SK-N-SH (cell line): ENCODE data around the gene LRRC36. TPM values are rescaled to one million over a fixed set of nuclear protein-coding genes. Genes with fewer than 3 reads are reported as not detected.

Source experiments
- CTCF ChIA-PET: fragments of 300-600, 350-600 bp; formaldehyde crosslinking; extraction: SDS; loops from one replicate; lab custom pipeline; 2021; lab: Yijun Ruan, JAX
- POLR2A ChIA-PET: fragments of 350-600 bp; sonication (Branson Sonifier 250); formaldehyde crosslinking; extraction: SDS; loops from one replicate; lab custom pipeline; 2020; ENCODE audit warnings: antibody characterized with exemption, inconsistent platforms; lab: Yijun Ruan, JAX
- DNase-seq: peaks from one replicate; pipeline ENCODE4 v3.0.0; 2012
- H2AFZ ChIP-seq: fragments of 200-600 bp; sonication (generic); 2 replicates; pipeline ENCODE4 v1.8.1; 2016; ENCODE audit warnings: antibody characterized with exemption, mild to moderate bottlenecking, low read depth
- H3F3A ChIP-seq: fragments of 200-600 bp; sonication (generic); replicated peaks from 2 replicates; pipeline ENCODE3; 2016; ENCODE audit warnings: antibody characterized with exemption, mild to moderate bottlenecking; ENCODE audit not compliant: insufficient read depth
- H3K27ac ChIP-seq, 2 experiments: fragments of 200-500 bp in 1 of 2; fragments of 200-600 bp in 1 of 2; sonication (Bioruptor generic) in 1 of 2; sonication (generic), shearing (Covaris generic) in 1 of 2; 2 replicates each; pipeline versions ENCODE4 v1.5.1 to v1.6.1; 2014 to 2016; ENCODE audit warnings: low read depth in 2 of 2, inconsistent platforms in 1 of 2, low read length in 1 of 2, mild to moderate bottlenecking in 1 of 2, mixed read lengths in 1 of 2
- H3K27me3 ChIP-seq: fragments of 200-600 bp; sonication (generic), shearing (Covaris generic); 2 replicates; pipeline ENCODE4 v1.6.1; 2016; ENCODE audit warnings: mixed run types; ENCODE audit not compliant: insufficient read depth
- H3K36me3 ChIP-seq, 2 experiments: fragments of 200-500 bp in 1 of 2; fragments of 200-600 bp in 1 of 2; sonication (Bioruptor generic) in 1 of 2; sonication (generic) in 1 of 2; replicated peaks in 1 of 2; 2 replicates each; pipeline versions ENCODE3 to v1.5.1; 2014 to 2016; ENCODE audit warnings: low read length in 1 of 2, mild to moderate bottlenecking in 1 of 2; ENCODE audit not compliant: insufficient read depth in 2 of 2, control insufficient read depth in 1 of 2
- H3K4me1 ChIP-seq, 2 experiments: fragments of 200-500 bp in 1 of 2; fragments of 200-600 bp in 1 of 2; sonication (Bioruptor generic) in 1 of 2; sonication (generic), shearing (Covaris generic) in 1 of 2; 2 replicates each; pipeline versions ENCODE4 v1.5.1 to v1.6.1; 2014 to 2016; ENCODE audit warnings: low read depth in 1 of 2, low read length in 1 of 2, mixed run types in 1 of 2; ENCODE audit not compliant: insufficient read depth in 2 of 2, control insufficient read depth in 1 of 2
- H3K4me2 ChIP-seq: fragments of 200-600 bp; sonication (generic), shearing (Covaris generic); 2 replicates; pipeline ENCODE4 v1.6.1; 2017; ENCODE audit warnings: mixed run types
- H3K4me3 ChIP-seq, 2 experiments: fragments of 200-500 bp in 1 of 2; fragments of 200-600 bp in 1 of 2; sonication (Bioruptor generic) in 1 of 2; sonication (generic), shearing (Covaris generic) in 1 of 2; 2 replicates each; pipeline versions ENCODE4 v1.5.1 to v1.8.1; 2014 to 2016; ENCODE audit warnings: low read depth in 2 of 2, inconsistent platforms in 1 of 2, low read length in 1 of 2, mild to moderate bottlenecking in 1 of 2, mixed read lengths in 1 of 2, moderate library complexity in 1 of 2
- H3K79me2 ChIP-seq: fragments of 200-600 bp; sonication (generic); 2 replicates; pipeline ENCODE4 v1.8.1; 2017; ENCODE audit warnings: mild to moderate bottlenecking; ENCODE audit not compliant: insufficient read depth
- H3K9ac ChIP-seq: fragments of 200-600 bp; sonication (generic); 2 replicates; pipeline ENCODE4 v1.6.1; 2017; ENCODE audit warnings: mixed run types
- H3K9me2 ChIP-seq: fragments of 200-600 bp; sonication (generic); 2 replicates; pipeline ENCODE4 v1.6.1; 2017; ENCODE audit warnings: mixed run types
- H3K9me3 ChIP-seq: fragments of 200-600 bp; sonication (generic); 2 replicates; pipeline ENCODE4 v1.6.1; 2017; ENCODE audit warnings: mixed run types, mild to moderate bottlenecking, moderate library complexity
- H4K20me1 ChIP-seq: fragments of 200-600 bp; sonication (generic); 2 replicates; pipeline ENCODE4 v1.6.1; 2017; ENCODE audit warnings: mild to moderate bottlenecking, mixed run types; ENCODE audit not compliant: insufficient read depth
- EP300 ChIP-seq, 2 experiments: IDR thresholded peaks; 2 replicates each; pipeline versions ENCODE4 v1.4.0 to v1.6.1; 2012; ENCODE audit warnings: borderline replicate concordance in 1 of 2, low read depth in 1 of 2, low read length in 1 of 2
- EZH2phosphoT487 ChIP-seq: fragments of 200-600 bp; sonication (generic); IDR thresholded peaks from 2 replicates; pipeline ENCODE4 v1.6.1; 2017; ENCODE audit warnings: low read depth, mixed run types, mild to moderate bottlenecking, antibody characterized with exemption, moderate library complexity, borderline replicate concordance
- FOSL2 ChIP-seq: IDR thresholded peaks from 2 replicates; pipeline ENCODE4 v1.4.0; 2012; ENCODE audit warnings: low read depth, mild to moderate bottlenecking, moderate library complexity, borderline replicate concordance
- FOXJ3 ChIP-seq: sonication (generic); formaldehyde crosslinking; IDR thresholded peaks from 2 replicates; pipeline ENCODE4 v1.5.1; 2020; ENCODE audit warnings: mild to moderate bottlenecking, missing genetic modification reagents
- GATA2 ChIP-seq: sonication (generic); formaldehyde crosslinking; IDR thresholded peaks from 2 replicates; pipeline ENCODE4 v1.5.0; 2020; ENCODE audit warnings: mild to moderate bottlenecking, missing genetic modification reagents
- MEF2A ChIP-seq: IDR thresholded peaks from 2 replicates; pipeline ENCODE4 v1.4.0; 2012; ENCODE audit warnings: low read depth, borderline replicate concordance
- NFIC ChIP-seq: IDR thresholded peaks from 2 replicates; pipeline ENCODE4 v1.4.0; 2012; ENCODE audit warnings: borderline replicate concordance
- NRF1 ChIP-seq: IDR thresholded peaks from 2 replicates; pipeline ENCODE4 v1.6.1; 2012; ENCODE audit warnings: low read depth, mild to moderate bottlenecking, low read length
- POLR2AphosphoS5 ChIP-seq: IDR thresholded peaks from 2 replicates; pipeline ENCODE4 v1.6.1; 2012; ENCODE audit warnings: low read depth, low read length
- RCOR1 ChIP-seq: fragments of 150-350 bp; IDR thresholded peaks from 2 replicates; pipeline ENCODE4 v1.6.1; 2017; ENCODE audit warnings: antibody characterized with exemption, low read length
- RXRA ChIP-seq: IDR thresholded peaks from 2 replicates; pipeline ENCODE4 v1.4.0; 2012; ENCODE audit warnings: low read depth, mild to moderate bottlenecking, borderline replicate concordance
- SIN3A ChIP-seq: IDR thresholded peaks from 2 replicates; pipeline ENCODE4 v1.6.1; 2012; ENCODE audit warnings: low read depth, mild to moderate bottlenecking, low read length, moderate library complexity, borderline replicate concordance
- SMC3 ChIP-seq: IDR thresholded peaks from 2 replicates; pipeline ENCODE4 v1.6.1; 2012; ENCODE audit warnings: low read depth, low read length, improper control_type of control experiment
- WGBS: methylation state at CpG from one replicate; pipeline ENCODE4 v1.1.6; 2017; ENCODE audit warnings: low lambda C conversion rate; 5-methylcytosine and 5-hydroxymethylcytosine counted together
- polyA plus RNA-seq, 3 experiments: library from polyadenylated mRNA; depleted of rRNA; stranded (reverse); fragments of >200 nt; gene quantifications; 2 replicates each; pipeline ENCODE4 v1.2.3, GENCODE V29; 2012
- TF ChIP-seq, protein P1 (sequence below): IDR thresholded peaks from 2 replicates; pipeline ENCODE4 v1.4.0; 2012; ENCODE audit warnings: low read depth
- TF ChIP-seq, protein P2 (sequence below): IDR thresholded peaks from 2 replicates; pipeline ENCODE4 v1.4.0; 2012; ENCODE audit warnings: low read depth, borderline replicate concordance

The LRRC36 gene
- polyA plus RNA-seq, 1 of the 3 experiments (the other 2 are of a cell fraction), result 0.92 TPM

DNA sequence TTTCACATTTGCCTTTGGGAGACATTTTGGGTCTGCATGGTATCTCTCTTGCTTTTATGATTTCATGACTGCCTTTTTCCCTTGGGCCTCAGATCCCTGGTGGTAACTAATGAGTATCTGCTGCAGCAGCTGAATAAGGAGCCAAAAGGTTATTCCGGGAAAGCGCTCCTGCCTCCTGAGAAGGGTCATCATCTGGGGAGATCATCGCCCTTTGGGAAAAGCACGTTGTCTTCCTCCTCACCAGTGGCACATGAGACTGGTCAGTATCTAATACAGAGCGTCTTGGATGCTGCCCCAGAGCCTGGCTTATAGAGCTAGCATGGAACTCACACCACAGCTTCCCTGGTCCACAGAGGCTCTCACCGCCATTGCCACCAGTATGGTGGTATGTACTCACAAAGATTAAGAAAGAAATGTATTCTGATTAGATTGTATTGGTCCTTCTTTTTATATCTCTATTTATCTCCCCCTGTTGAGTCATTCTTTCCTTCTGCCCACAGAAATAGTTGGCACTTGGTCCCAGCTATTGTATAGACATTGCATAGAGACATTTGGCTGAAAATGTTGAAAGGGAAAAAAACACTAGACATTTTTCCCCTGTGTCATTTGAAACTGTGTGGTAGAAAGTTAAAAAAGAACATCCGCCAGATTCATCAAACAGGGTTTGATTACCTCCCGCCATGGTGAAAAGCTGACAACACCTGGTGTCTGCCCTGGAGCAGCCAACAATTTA is 58.3 kb downstream of the LRRC36 start:
- Histone ChIP-seq H3K27me3 (no peaks in the 10 kb centered on the region), H3K9ac (no peak overlapping the region), H3K4me3 (no peak overlapping the region), H3K4me2 (peak overlapping the region; percentile 27; the same call in 1 of the 2 replicates), H3K9me2 (no peaks in the 10 kb centered on the region), H3K79me2 (no peaks in the 10 kb centered on the region), H3K4me1 (peaks cover 4 to 10% of the 10 kb centered on the region in 2 experiments; a peak in 2 of 4 replicates), H4K20me1 (no peaks in the 10 kb centered on the region), H2AFZ (no peak overlapping the region), H3K36me3 (no peaks in the 10 kb centered on the region), H3K9me3 (no peaks in the 10 kb centered on the region), H3F3A (peaks cover 6% of the 10 kb centered on the region), H3K27ac (peak overlapping the region in 1 of 2 experiments; percentile 60; a peak in 2 of 4 replicates)
- TF ChIP-seq EZH2phosphoT487 (no peak), NFIC (0 out of 2 replicates have a peak, but pooled peaks have one; percentile 19), MEF2A (no peak), SIN3A (no peak), EP300 (IDR thresholded peaks at IDR 0.05; ENCODE audit: borderline replicate concordance in 1 of 2, low read depth in 1 of 2, low read length in 1 of 2) (no peak), FOSL2 (no peak)
- TF ChIP-seq, protein P1, sequence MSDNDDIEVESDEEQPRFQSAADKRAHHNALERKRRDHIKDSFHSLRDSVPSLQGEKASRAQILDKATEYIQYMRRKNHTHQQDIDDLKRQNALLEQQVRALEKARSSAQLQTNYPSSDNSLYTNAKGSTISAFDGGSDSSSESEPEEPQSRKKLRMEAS, result no peak
- WGBS, result 86% methylated on average over 7 of the region's 8 CpGs
- no peak for DNase-seq
- CTCF ChIA-PET, result interaction anchor here (0.8 to 4.4 kb wide), 4 partner anchors 11 to 106 kb away, joined by 3 to 16 read pairs (median 4); partner anchors contain the start of genes LRRC36 and PLEKHG4
- POLR2A ChIA-PET, result no interaction called here

DNA sequence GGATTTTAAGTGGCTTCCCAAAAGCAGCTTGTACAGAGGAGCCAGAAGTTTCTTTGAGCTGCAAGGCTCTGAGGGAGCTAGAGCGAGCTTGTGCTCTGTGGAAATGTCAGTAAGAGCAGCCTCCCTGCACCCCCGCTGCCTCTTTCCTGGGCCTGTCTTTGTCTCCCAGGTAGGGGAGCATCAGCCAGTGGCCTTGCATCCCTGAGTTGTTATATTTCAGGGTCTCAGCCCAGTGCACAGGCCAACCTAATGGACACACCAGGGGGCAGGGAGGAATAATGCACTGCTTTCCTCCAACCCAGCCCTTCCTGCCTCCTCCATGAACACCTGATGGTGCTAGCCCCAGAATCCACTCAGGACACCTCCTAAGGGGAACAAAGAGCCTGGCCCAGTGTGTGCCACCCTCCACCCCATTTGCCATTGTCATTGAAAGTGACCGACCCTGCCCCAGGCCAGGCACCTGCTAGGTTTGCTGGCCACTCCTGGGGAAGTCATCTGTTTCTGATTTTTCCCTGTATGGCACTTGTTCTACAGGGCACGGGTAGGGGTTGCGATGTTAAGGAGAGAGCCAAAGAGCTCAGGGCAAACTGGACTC is 60.3 kb downstream of the LRRC36 start:
- WGBS, result 88% methylated on average over 3 of the region's 5 CpGs
- Histone ChIP-seq H3K27ac (no peak overlapping the region), H3K36me3 (no peaks in the 10 kb centered on the region), H3K9me3 (no peaks in the 10 kb centered on the region), H3K27me3 (no peaks in the 10 kb centered on the region), H3K4me2 (no peak overlapping the region), H3K4me1 (peaks cover 4 to 23% of the 10 kb centered on the region in 2 experiments; a peak in 2 of 4 replicates), H3K4me3 (no peak overlapping the region), H3F3A (peaks cover 6% of the 10 kb centered on the region), H4K20me1 (no peaks in the 10 kb centered on the region), H2AFZ (no peak overlapping the region), H3K9ac (no peak overlapping the region), H3K79me2 (no peaks in the 10 kb centered on the region), H3K9me2 (no peaks in the 10 kb centered on the region)
- TF ChIP-seq SMC3 (no peak), FOSL2 (no peak), GATA2 (CRISPR knock-in tag) (no peak), RCOR1 (no peak), FOXJ3 (CRISPR knock-in tag) (no peak), NFIC (no peak), NRF1 (no peak), RXRA (no peak), POLR2AphosphoS5 (no peak)
- TF ChIP-seq, protein P2, sequence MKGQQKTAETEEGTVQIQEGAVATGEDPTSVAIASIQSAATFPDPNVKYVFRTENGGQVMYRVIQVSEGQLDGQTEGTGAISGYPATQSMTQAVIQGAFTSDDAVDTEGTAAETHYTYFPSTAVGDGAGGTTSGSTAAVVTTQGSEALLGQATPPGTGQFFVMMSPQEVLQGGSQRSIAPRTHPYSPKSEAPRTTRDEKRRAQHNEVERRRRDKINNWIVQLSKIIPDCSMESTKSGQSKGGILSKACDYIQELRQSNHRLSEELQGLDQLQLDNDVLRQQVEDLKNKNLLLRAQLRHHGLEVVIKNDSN, result no peak
- CTCF ChIA-PET, result interaction anchor here (1.1 to 3.2 kb wide), 3 partner anchors 14 to 107 kb away, joined by 3 to 14 read pairs (median 11); no protein-coding TSS in a partner anchor
- DNase-seq, result no peak
- POLR2A ChIA-PET, result no interaction called here
